Upper lobe of left lung (tissue), 4 donors: ENCODE measurements around the gene FILIP1L.

Source experiments
- POLR2A ChIP-seq, 4 donors: fragments of 450-650 bp; IDR thresholded peaks; one replicate each; pipeline ENCODE4 v1.5.1; 2016 to 2017; ENCODE audit warnings: antibody characterized with exemption in 4 of 4, mild to moderate bottlenecking in 2 of 4
- POLR2AphosphoS5 ChIP-seq, 2 donors: sonication (generic); formaldehyde crosslinking; IDR thresholded peaks; one replicate each; pipeline ENCODE4 v1.5.1; 2017; ENCODE audit warnings: antibody characterized with exemption in 2 of 2
- TF ChIP-seq, protein P1 (sequence below), 6 experiments: fragments of 450-650 bp in 4 of 6; fragments of 200-600 bp in 2 of 6; sonication (generic) in 2 of 6; IDR thresholded peaks; one replicate each; pipeline ENCODE4 v1.5.1; 2016 to 2019; ENCODE audit warnings: antibody characterized with exemption in 6 of 6

GRCh38 chr3:100125161-100125938 is 11.0 kb upstream of the FILIP1L start:
- TF ChIP-seq, protein P1, sequence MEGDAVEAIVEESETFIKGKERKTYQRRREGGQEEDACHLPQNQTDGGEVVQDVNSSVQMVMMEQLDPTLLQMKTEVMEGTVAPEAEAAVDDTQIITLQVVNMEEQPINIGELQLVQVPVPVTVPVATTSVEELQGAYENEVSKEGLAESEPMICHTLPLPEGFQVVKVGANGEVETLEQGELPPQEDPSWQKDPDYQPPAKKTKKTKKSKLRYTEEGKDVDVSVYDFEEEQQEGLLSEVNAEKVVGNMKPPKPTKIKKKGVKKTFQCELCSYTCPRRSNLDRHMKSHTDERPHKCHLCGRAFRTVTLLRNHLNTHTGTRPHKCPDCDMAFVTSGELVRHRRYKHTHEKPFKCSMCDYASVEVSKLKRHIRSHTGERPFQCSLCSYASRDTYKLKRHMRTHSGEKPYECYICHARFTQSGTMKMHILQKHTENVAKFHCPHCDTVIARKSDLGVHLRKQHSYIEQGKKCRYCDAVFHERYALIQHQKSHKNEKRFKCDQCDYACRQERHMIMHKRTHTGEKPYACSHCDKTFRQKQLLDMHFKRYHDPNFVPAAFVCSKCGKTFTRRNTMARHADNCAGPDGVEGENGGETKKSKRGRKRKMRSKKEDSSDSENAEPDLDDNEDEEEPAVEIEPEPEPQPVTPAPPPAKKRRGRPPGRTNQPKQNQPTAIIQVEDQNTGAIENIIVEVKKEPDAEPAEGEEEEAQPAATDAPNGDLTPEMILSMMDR (IDR thresholded peaks at IDR 0.05), result no peak
- TF ChIP-seq POLR2A (IDR thresholded peaks at IDR 0.05) (no peak), POLR2AphosphoS5 (IDR thresholded peaks at IDR 0.05) (no peak)
